Esophagus muscularis mucosa (tissue), 4 donors: ENCODE results near the gene DNAJA4.

ENCODE experiments used
- EP300 ChIP-seq: sonication (generic); formaldehyde crosslinking; IDR thresholded peaks from one replicate; pipeline ENCODE4 v1.6.1; 2017; ENCODE audit warnings: antibody characterized with exemption
- POLR2A ChIP-seq: fragments of 450-650 bp; IDR thresholded peaks from one replicate; pipeline ENCODE4 v1.6.1; 2017; ENCODE audit warnings: antibody characterized with exemption, moderate library complexity, mild to moderate bottlenecking, low read depth
- POLR2AphosphoS5 ChIP-seq, 2 donors: sonication (generic); formaldehyde crosslinking; IDR thresholded peaks; one replicate each; pipeline ENCODE4 v1.6.1; 2017; ENCODE audit warnings: antibody characterized with exemption in 2 of 2
- TF ChIP-seq, protein P1 (sequence below), 3 experiments: fragments of 200-600 bp in 2 of 3; fragments of 450-650 bp in 1 of 3; sonication (generic) in 2 of 3; IDR thresholded peaks; one replicate each; pipeline ENCODE4 v1.5.1; 2017 to 2019; ENCODE audit warnings: antibody characterized with exemption in 3 of 3, mild to moderate bottlenecking in 2 of 3, moderate library complexity in 1 of 3

- TF ChIP-seq, protein P1, sequence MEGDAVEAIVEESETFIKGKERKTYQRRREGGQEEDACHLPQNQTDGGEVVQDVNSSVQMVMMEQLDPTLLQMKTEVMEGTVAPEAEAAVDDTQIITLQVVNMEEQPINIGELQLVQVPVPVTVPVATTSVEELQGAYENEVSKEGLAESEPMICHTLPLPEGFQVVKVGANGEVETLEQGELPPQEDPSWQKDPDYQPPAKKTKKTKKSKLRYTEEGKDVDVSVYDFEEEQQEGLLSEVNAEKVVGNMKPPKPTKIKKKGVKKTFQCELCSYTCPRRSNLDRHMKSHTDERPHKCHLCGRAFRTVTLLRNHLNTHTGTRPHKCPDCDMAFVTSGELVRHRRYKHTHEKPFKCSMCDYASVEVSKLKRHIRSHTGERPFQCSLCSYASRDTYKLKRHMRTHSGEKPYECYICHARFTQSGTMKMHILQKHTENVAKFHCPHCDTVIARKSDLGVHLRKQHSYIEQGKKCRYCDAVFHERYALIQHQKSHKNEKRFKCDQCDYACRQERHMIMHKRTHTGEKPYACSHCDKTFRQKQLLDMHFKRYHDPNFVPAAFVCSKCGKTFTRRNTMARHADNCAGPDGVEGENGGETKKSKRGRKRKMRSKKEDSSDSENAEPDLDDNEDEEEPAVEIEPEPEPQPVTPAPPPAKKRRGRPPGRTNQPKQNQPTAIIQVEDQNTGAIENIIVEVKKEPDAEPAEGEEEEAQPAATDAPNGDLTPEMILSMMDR (IDR thresholded peaks at IDR 0.05): no peak
- TF ChIP-seq EP300 (no peak), POLR2AphosphoS5 (IDR thresholded peaks at IDR 0.05) (no peak), POLR2A (no peak)
Measured at GRCh38 chr15:78266229-78266628, 1.9 kb downstream of the DNAJA4 start.
